Lower lobe of right lung (tissue), 2 donors: ENCODE measurements around the gene VIPR2. TPM values are rescaled to one million over a fixed set of nuclear protein-coding genes. Genes with fewer than 3 reads are reported as not detected.
A peak's percentile ranks its signal among the peaks of the same experiment; 100 is the strongest.

Experiments
- ATAC-seq, 2 donors: fragments of 200-7000 bp; cut with Tn5 transposase; one replicate each; pipeline ENCODE4 v1.9.1; 2020 to 2022; ENCODE audit warnings: mild to moderate bottlenecking in 2 of 2, moderate library complexity in 2 of 2
- DNase-seq: peaks from one replicate; pipeline ENCODE4 v3.0.0-alpha.2; 2020
- H3K27ac ChIP-seq: fragments of 200-600 bp; one replicate; pipeline ENCODE4 v1.8.0; 2022
- H3K27me3 ChIP-seq: fragments of 200-600 bp; one replicate; pipeline ENCODE4 v1.8.0; 2022; ENCODE audit warnings: low read depth
- H3K36me3 ChIP-seq: fragments of 200-600 bp; one replicate; pipeline ENCODE4 v1.8.0; 2022; ENCODE audit warnings: mild to moderate bottlenecking
- H3K4me1 ChIP-seq: fragments of 200-600 bp; one replicate; pipeline ENCODE4 v1.8.0; 2022
- H3K4me3 ChIP-seq: fragments of 200-600 bp; one replicate; pipeline ENCODE4 v1.8.0; 2022; ENCODE audit warnings: mild to moderate bottlenecking
- H3K9me3 ChIP-seq: fragments of 200-600 bp; one replicate; pipeline ENCODE4 v1.8.0; 2022
- intact Hi-C: fragments of 100-400 bp; cut with DNase I; formaldehyde crosslinking; loops from one replicate; pipeline ENCODE4 v1.11.0; 2022
- total RNA-seq: library from RNA; stranded (reverse); fragmentation: NEBNext Ultra II Directional; extraction: Animal tissue kit (Norgen Biotek cat#: 25700); gene quantifications from one replicate; pipeline ENCODE4 v1.2.1, GENCODE V29; 2021
- TF ChIP-seq, protein P1 (sequence below): fragments of 200-600 bp; IDR thresholded peaks from one replicate; pipeline ENCODE4 v1.8.0; 2022; ENCODE audit warnings: antibody characterized with exemption, mild to moderate bottlenecking
- donor health status: DM: no; HTN: yes; CAD: no; lungs with severe emphysema.

The VIPR2 gene
- total RNA-seq, 1 donor from 2014 or later, result 0.80 TPM

DNA sequence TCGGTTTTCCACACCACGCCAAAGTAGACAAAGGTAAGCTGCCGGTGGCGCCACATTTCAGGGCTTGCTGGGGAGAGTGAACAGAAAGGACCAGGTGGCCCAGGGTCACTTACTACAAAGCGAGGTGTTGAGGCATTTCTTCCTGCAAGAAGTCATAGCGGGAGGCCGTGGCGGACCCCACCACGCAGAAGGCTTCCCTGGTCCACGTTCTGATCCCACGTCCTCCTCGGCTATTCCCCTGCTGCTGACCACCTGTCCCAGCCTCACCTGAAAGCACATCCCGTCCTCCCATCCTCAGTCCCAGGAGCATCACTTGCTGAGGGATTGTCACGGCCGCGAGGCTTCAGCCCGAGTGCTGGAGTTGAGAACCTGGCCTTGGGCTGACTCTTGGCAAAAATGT, 149.2 kb downstream of the VIPR2 start:
- no peaks in the 10 kb centered on the region for H3K9me3 ChIP-seq
- no peaks in the 10 kb centered on the region for H3K36me3 ChIP-seq
- H3K4me3 ChIP-seq, result no peak overlapping the region
- DNase-seq (no peak), ATAC-seq (no peak)
- TF ChIP-seq, protein P1, sequence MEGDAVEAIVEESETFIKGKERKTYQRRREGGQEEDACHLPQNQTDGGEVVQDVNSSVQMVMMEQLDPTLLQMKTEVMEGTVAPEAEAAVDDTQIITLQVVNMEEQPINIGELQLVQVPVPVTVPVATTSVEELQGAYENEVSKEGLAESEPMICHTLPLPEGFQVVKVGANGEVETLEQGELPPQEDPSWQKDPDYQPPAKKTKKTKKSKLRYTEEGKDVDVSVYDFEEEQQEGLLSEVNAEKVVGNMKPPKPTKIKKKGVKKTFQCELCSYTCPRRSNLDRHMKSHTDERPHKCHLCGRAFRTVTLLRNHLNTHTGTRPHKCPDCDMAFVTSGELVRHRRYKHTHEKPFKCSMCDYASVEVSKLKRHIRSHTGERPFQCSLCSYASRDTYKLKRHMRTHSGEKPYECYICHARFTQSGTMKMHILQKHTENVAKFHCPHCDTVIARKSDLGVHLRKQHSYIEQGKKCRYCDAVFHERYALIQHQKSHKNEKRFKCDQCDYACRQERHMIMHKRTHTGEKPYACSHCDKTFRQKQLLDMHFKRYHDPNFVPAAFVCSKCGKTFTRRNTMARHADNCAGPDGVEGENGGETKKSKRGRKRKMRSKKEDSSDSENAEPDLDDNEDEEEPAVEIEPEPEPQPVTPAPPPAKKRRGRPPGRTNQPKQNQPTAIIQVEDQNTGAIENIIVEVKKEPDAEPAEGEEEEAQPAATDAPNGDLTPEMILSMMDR, result no peak
- peaks cover 48% of the 10 kb centered on the region for H3K27me3 ChIP-seq
- H3K27ac ChIP-seq, result no peak overlapping the region
- H3K4me1 ChIP-seq, result no peaks in the 10 kb centered on the region
- intact Hi-C loops, result no loop called here

GRCh38 chr7:158994687-158995086, 150.0 kb downstream of the VIPR2 start:
- TF ChIP-seq, protein P1, result no peak
- H3K4me1 ChIP-seq, result no peaks in the 10 kb centered on the region
- H3K36me3 ChIP-seq, result no peaks in the 10 kb centered on the region
- no peak overlapping the region for H3K27ac ChIP-seq
- no peaks in the 10 kb centered on the region for H3K9me3 ChIP-seq
- no peak for DNase-seq
- H3K4me3 ChIP-seq, result no peak overlapping the region
- peaks cover 48% of the 10 kb centered on the region for H3K27me3 ChIP-seq
- intact Hi-C loops, result no loop called here
- ATAC-seq, result no peak

DNA sequence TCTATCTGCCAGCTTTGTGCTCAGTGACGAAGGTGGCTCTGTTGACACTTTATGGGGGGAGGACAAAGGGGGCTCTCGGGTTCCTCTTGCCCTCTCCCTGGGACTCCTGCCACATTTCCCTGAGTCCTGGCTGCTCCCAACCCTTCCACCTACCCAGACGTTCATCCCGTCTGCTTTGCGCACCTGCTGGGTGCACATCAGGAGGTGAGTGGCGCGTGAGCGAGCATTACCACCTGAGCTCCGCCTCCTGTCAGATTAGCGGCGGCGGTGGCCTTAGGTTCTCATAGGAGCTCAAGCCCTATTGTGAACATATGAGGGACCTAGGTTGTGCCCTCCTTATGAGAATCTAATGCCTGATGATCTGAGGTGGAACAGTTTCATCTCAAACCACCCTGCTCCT, 151.1 kb downstream of the VIPR2 start:
- no peaks in the 10 kb centered on the region for H3K9me3 ChIP-seq
- H3K4me3 ChIP-seq, result no peak overlapping the region
- no peak overlapping the region for H3K27ac ChIP-seq
- no peaks in the 10 kb centered on the region for H3K4me1 ChIP-seq
- H3K27me3 ChIP-seq, result peaks cover 59% of the 10 kb centered on the region
- ATAC-seq (no peak), DNase-seq (no peak)
- intact Hi-C loops, result no loop called here
- TF ChIP-seq, protein P1, result no peak
- no peaks in the 10 kb centered on the region for H3K36me3 ChIP-seq

GRCh38 chr7:158992759-158993158, 151.9 kb downstream of the VIPR2 start:
- ATAC-seq (peak; percentile 26 to 28), DNase-seq (no peak)
- Histone ChIP-seq H3K36me3 (no peaks in the 10 kb centered on the region), H3K27me3 (peaks cover 59% of the 10 kb centered on the region), H3K4me3 (no peak overlapping the region), H3K9me3 (no peaks in the 10 kb centered on the region), H3K27ac (no peak overlapping the region), H3K4me1 (no peaks in the 10 kb centered on the region)
- TF ChIP-seq, protein P1, result no peak
- intact Hi-C loops, result no loop called here

DNA sequence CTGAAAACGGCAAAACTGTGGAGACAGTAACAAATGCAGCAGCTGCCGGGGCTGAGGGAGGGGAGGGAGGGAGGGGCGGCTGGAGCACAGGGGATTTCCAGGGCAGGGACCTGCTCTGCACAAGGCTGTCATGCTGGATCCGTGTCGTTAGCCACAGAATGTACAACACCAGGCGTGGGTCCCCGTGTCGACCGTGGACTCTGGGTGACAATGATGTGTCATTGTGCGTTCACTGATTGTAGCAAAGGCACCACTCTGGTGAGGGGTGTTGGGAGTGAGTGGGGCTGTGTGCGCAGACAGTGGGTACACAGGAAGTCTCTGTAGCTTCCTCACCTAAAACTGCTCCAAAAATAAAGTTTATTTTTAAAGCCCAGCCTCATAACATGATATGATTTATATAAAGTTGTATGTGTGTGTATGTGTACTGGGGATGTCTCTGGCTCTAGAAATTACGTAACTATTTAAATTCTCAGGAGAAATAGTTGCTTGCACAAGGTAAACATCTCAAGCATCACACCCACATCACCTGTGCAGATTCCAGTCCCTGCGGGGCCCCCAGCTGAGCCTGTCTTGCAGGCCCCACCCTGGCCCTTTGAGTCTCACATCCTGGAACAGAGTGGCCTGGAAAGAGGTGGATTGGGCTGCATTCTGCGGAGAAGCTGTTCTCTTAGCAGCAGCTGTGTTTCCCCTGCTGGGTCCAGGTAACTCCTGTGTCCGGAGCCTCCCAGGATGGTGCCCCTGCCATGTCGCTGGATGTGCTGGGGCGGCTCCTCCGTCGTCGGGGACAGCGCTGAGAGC, 152.6 kb downstream of the VIPR2 start:
- DNase-seq (peak; percentile 73), ATAC-seq (peak; percentile 91 to 93)
- Histone ChIP-seq H3K9me3 (no peaks in the 10 kb centered on the region), H3K4me3 (peak overlapping the region; percentile 19), H3K36me3 (no peaks in the 10 kb centered on the region), H3K27ac (no peak overlapping the region), H3K27me3 (peaks cover 53% of the 10 kb centered on the region), H3K4me1 (no peaks in the 10 kb centered on the region)
- intact Hi-C loops, result no loop called here
- TF ChIP-seq, protein P1, result no peak
